HG03045 (cell line): ENCODE results near the gene LMF1.
"Not testable (repeated sequence)": the region's sequence is repeated elsewhere in the genome, so short reads cannot be mapped to it uniquely, and the experiment has no call there.

Source experiments
- ATAC-seq: cut with Tn5 transposase; IDR thresholded peaks from one replicate; pipeline ENCODE4 v1.9.1; 2021; ENCODE audit warnings: mild to moderate bottlenecking, moderate library complexity; ENCODE audit not compliant: unreplicated experiment

The LMF1 gene

DNA sequence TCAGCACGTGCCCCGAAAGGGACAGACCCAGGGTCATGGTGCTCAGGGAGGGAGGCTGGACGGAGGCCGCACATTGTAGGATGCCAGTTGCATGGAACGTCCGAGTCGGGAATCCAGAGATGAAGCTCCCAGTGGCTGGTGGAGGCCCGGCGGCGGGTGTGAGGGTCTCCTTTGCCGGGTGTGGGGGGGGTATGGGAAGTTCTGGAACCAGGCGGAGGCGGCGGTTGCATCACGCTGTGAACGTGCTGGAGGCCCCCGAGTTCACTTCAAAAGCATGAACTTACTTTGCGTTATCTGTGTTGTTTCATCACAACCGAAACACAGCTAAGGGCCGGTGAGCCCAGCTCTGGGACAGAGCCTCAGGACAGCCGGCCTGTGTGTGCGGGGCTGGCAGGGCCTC is 96.9 kb downstream of the LMF1 start:
- ATAC-seq, result no peak

GRCh38 chr16:873243-873661 is 97.5 kb downstream of the LMF1 start:
- no peak for ATAC-seq

- ATAC-seq, result no peak
These were observed 98.1 kb downstream of the LMF1 start for GRCh38 chr16:872436-873242.

DNA sequence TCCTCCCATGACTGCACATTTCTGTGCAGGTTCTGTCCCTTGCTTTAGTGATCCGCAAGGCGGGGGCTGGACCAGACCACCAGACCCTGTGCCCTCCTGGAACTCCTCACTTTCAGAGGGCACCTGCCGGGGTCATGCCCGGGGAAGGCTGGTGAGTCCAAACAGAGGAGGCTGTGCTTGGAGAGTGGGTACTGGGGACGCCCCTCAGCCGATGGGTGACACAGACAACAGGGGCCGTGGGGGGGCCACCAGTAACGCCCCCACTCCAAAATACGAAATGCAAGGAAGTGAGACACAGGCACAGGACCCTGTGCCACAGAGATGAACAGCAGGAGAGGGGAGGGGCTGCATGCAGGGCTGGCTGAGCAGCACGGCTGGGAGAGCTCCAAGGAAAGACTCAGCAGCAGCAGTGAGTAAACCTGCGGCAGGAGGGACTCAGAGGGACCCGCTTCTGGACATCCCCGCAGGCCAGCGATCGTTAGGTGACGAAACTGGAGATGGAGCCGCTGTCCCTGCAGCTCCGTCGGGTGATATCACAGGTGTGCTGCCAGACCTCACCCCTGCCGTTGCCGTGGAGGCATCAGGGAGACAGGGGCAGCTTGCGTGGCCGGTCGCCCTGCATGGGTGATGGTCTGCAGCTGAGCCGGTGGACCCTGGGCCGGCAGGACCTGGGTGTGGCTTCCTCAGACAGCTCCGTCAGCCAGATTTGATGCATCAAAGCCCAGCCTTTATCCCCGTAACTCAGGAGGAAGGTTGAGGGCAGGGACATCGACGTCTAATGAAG is 99.0 kb downstream of the LMF1 start:
- no peak for ATAC-seq

- ATAC-seq, result no peak
These were observed 99.8 kb downstream of the LMF1 start for GRCh38 chr16:870856-871561.

- no peak for ATAC-seq
These were observed 100.8 kb downstream of the LMF1 start for GRCh38 chr16:869823-870641.

DNA sequence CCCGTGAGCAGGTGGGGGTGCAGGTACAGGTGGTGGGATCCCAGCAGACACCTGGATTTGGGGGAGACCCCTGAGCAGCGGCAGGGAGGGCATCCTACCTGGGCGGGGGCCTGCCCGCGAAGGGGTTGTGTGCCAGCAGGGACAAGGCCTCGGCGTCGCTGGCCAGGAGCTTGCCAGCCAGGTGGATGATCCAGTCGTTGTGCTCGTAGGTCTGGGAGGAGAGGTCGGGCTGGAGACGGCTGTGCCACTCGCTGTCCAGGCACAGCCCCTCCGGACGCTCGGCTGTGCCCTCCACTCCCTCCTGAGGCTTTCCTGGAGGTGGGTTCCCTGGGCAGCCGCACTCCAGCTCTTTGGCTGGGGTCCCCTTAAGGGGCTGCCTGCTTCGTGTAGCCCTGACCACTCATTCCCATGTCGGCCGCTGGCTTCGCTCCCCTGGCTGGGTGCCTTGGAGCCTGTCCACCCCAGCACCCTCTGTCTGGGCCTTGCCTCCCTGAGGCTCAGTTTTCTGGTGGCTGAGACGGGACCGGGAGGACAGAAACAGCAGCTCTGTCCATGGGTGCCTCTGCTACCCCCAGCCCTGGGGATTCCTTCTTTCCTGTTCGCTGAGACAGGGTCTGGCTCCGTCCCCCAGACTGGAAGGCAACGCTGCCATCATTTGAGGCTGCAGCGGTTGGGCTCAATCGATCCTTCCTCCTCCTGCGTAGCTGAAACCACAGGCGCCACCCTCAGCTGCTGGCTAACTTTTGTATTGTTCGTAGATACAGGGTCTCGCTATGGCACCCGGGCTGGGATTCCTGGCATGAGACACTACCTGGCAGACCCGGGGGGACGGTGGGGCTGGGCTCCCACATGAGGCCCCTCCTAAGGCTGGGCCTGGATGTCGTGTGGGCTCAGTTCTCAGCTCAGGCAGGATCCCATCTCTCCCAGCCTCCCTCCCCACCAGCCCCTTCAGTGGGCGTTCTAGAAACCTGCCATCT is 101.7 kb downstream of the LMF1 start:
- ATAC-seq, result no peak

DNA sequence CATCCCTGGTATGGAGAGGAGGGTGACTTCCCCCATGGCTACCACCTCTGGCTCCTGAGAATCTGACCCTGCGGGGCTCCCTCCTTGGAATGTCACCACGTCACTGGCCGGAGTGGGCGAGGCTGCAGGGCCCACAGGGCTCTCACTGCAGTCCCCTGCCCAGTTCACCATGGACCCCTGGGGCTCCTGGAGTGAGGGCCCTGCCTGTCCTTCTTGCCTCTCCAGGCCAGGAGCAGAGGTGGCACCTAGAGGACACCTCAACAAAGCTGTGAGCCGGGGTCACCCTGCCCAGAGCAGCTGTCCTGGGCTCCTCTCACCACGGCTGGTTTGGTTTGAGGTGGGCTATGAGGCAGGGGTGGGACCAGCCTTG is 102.4 kb downstream of the LMF1 start:
- no peak for ATAC-seq

DNA sequence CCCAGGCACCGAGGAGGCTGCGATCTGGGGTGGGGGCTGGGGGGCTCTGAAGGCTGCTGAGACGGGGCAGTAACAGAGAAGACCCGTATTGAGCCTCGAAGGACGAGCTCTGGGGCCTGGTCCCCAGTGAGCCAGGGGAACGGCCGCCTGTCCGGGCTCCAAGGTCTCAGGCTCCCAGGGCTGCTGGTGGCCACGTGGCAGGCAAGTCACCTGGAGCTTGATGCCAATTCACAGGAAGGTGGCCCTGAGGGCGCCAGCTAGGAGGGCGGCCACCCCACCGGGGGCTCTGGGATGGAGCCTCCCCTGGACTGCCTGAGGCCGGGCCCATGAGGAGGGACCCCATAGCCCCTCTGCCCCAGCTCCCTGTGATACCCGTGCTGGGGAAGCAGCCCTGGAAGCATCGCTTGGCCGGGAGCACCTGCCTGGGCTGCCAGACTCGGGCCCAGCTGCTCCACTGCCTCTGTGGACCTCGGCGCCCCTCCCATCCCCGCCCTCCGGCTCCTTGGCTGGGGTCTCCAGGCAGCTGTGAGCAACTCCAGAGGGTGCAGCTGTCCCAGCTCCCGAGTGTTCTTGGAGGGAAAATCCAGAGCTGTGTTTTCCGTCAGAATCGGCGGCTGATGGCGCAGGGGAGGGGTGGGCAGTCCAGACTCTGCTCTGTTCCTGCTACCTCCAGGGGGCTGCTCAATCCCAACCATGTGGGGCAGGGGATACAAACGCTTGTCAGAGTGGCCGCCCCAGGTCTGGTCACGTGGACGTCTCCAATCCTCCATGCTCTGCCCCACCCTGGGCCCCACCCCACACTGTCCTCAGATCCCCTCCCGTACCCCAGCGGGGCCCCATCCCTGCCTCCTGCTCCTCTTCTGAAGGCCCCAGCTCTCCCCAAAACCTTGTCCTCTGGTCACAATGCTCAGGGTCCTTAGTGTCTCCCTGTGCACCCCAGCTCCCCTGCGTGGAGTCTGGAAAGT is 103.1 kb downstream of the LMF1 start:
- ATAC-seq, result no peak

DNA sequence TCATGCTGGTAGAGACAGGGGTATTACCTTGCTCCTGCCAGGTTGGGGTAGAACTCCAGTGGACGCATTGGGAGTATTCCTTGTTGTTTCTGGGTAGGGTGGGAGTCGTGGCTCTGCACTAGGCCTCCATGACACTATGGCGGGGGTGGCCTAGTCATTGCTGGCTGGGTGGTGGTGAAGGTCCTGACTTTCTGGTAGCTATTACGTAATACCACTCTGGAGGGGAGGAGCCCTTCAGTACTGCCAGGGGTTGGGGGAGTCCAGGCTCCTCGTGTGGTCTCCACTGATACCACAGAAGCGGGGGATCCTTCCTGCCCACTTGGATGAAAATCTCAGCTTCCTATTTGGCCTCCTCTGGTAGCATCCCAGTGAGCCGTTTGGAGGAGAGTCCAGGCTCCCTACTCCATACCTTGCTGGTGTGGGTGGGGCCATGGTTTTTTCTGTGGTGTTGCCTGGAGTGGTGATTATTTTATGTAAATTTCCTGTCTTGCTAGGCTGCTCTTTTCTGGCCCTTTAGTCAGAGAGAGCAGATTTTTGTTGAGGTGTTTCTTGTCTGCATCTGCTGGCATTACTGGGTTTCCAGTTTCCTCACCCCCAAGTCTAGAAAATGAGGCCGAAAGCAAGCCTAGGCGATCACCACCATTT is 104.4 kb downstream of the LMF1 start:
- ATAC-seq, result no peak

GRCh38 chr16:865026-865425 is 105.8 kb downstream of the LMF1 start:
- ATAC-seq, result no peak

DNA sequence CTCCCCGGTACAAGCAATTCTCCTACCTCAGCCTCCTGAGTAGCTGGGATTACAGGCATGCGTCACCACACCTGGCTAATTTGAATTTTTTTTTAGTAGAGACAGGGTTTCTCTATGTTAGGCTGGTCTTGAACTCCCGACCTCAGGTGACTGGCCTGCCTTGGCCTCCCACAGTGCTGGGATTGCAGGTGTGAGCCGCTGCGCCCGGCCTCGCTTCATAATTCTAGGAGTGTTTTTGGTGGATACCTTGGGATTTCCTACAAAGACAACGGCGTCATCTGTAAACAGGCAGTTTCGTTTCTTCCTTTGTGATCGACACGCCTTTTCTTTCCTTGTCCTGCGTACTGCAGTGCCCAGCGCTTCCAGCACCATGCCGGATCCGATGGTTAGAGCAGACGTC is 109.3 kb downstream of the LMF1 start:
- ATAC-seq, result no peak

- no peak for ATAC-seq
These were observed 109.9 kb downstream of the LMF1 start for GRCh38 chr16:860891-861290.

DNA sequence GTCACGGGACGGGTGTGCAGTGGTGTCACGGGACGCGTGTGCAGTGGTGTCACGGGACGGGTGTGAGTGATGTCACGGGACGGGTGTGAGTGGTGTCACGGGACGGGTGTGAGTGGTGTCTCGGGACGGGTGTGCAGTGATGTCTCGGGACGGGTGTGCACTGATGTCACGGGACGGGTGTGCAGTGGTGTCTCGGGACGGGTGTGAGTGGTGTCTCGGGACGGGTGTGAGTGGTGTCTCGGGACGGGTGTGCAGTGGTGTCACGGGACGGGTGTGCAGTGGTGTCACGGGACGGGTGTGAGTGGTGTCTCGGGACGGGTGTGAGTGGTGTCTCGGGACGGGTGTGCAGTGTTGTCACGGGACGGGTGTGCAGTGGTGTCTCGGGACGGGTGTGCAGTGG is 111.8 kb downstream of the LMF1 start:
- not testable (repeated sequence) for ATAC-seq

DNA sequence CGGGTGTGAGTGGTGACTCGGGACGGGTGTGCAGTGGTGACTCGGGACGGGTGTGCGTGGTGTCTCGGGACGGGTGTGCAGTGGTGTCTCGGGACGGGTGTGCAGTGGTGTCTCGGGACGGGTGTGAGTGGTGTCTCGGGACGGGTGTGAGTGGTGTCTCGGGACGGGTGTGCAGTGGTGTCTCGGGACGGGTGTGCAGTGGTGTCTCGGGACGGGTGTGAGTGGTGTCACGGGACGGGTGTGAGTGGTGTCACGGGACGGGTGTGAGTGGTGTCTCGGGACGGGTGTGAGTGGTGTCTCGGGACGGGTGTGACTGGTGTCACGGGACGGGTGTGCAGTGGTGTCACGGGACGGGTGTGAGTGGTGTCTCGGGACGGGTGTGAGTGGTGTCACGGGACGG is 112.3 kb downstream of the LMF1 start:
- ATAC-seq, result not testable (repeated sequence)

DNA sequence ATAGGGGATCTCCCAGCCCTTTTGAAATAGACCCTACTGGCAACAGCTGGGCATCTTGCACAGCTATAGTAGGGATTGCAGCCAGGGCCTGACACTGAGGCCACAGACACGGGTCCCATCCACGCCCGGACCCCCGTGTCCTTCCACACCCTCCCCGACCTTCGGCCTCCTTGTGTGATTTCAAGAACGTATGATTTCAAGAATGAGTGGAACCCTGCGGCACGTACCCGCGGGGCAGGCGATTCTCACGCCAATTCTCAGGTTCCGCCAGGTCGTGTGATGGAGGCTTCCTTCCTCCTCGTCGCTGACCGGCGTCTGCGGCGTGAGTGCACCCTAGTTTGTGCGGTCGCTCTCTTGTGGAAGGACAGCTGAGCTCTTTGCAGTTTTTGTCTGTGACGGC is 114.0 kb downstream of the LMF1 start:
- ATAC-seq, result no peak

DNA sequence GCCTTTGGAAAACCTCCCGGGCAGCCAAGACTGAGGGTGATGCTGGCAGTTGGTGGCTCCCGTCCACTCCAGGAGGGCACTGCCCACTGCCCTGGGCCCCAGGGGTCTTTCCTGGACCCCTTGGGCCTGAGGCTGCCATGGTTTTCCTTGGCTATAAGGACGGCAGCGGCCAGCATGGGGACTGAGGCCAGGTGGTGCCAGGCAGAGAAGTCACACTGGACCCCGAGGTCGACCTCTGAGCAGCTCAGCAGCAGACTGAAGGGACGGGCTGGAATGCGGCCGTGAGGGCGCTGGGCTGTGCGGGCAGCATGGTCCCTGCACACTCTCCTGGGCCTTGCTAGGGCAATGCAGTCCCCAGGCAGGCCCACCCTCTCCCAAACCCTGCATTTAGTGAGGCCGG is 114.7 kb downstream of the LMF1 start:
- no peak for ATAC-seq

DNA sequence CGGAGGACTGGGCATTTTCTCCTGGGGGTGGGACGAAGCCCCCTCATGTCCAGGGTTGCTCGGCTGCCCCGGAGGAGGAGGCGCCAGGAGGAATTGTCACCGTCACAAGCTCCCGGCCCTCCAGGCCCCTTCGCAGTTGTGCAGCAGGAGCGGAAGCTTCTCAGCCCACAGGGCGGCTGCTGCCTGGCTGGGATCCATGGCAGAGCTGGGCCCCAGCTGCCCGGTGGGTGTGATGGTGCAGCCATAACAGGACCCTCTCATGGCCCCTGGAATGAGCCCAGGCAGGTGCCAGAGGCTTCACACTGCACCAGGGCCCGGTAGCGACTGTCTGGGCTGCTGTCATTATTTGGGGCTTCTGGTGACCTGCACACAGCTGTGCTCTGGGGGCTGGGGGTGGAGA is 115.3 kb downstream of the LMF1 start:
- ATAC-seq, result no peak
